HepG2 (cell line): ENCODE data around the gene APEX2.

Experiments used
- CBX1 ChIP-seq: IDR thresholded peaks from one replicate; pipeline ENCODE4 v1.6.1; 2016; ENCODE audit warnings: antibody characterized with exemption, low read depth
- CTCF ChIP-seq: sonication (generic); formaldehyde crosslinking; IDR thresholded peaks from 2 replicates; pipeline ENCODE4 v1.5.0; 2020; ENCODE audit warnings: mild to moderate bottlenecking, missing genetic modification reagents, moderate library complexity
- DPF2 ChIP-seq: sonication (generic); formaldehyde crosslinking; IDR thresholded peaks from 2 replicates; pipeline ENCODE4 v1.4.0; 2020; ENCODE audit warnings: mild to moderate bottlenecking, low read depth, missing genetic modification reagents, borderline replicate concordance
- EZH2 ChIP-seq: conservative IDR thresholded peaks from 2 replicates; pipeline ENCODE4 v1.6.1; 2012; ENCODE audit warnings: mild to moderate bottlenecking, low read depth, low read length, moderate library complexity
- FOXK2 ChIP-seq: fragments of 450-650 bp; IDR thresholded peaks from 2 replicates; pipeline ENCODE4 v1.6.1; 2016
- MIER3 ChIP-seq: IDR thresholded peaks from 2 replicates; pipeline ENCODE4 v1.6.1; 2016; ENCODE audit warnings: missing compliant biosample characterization, borderline replicate concordance
- REST ChIP-seq, 2 experiments: IDR thresholded peaks; 2 replicates each; pipeline ENCODE4 v1.6.1; 2011 to 2012; ENCODE audit warnings: low read length in 2 of 2, borderline replicate concordance in 1 of 2, low read depth in 1 of 2, mild to moderate bottlenecking in 1 of 2, moderate library complexity in 1 of 2
- ZKSCAN8 ChIP-seq: IDR thresholded peaks from 2 replicates; pipeline ENCODE4 v1.6.1; 2016; ENCODE audit warnings: borderline replicate concordance, missing genetic modification reagents, missing compliant biosample characterization
- ZNF780A ChIP-seq: sonication (generic); formaldehyde crosslinking; IDR thresholded peaks from 2 replicates; pipeline ENCODE4 v1.8.0; 2022; ENCODE audit warnings: mild to moderate bottlenecking, missing genetic modification reagents, moderate library complexity

- no peak for TF ChIP-seq CTCF (CRISPR knock-in tag)
- TF ChIP-seq CBX1: no peak
- TF ChIP-seq FOXK2: no peak
- TF ChIP-seq REST (IDR thresholded peaks at IDR 0.05; ENCODE audit: borderline replicate concordance in 1 of 2, low read depth in 1 of 2, low read length in 2 of 2): no peak
- no peak for TF ChIP-seq EZH2
- no peak for TF ChIP-seq DPF2
- TF ChIP-seq ZNF780A (CRISPR knock-in tag): no peak
- TF ChIP-seq MIER3: no peak
- TF ChIP-seq ZKSCAN8: no peak
Observed at GRCh38 chrX:54994099-54994498, 6.1 kb upstream of the APEX2 start, which contains the start of gene PFKFB1.
